ENCODE measurements around the gene PTPRC.

GRCh38 chr1:198751741-198752140, 112.9 kb downstream of the PTPRC start:
- TF ChIP-seq CTCF (conservative IDR thresholded peaks at IDR 0.05; ENCODE audit: low read depth, low read length) = no peak
- no peak for TF ChIP-seq EZH2phosphoT487 (IDR thresholded peaks at IDR 0.05; ENCODE audit: borderline replicate concordance, low read length)
- no peak for TF ChIP-seq EZH2 (IDR thresholded peaks at IDR 0.05; ENCODE audit: low read length, unreplicated experiment)
